Mesenchymal stem cell (in vitro differentiated cells and primary cell): ENCODE data around the gene SF3A2.

Experiments
- DNase-seq: peaks from one replicate; pipeline ENCODE4 v3.0.0-alpha.2; 2013
- H2AFZ ChIP-seq: one replicate; pipeline ENCODE4 v1.6.1; 2013; ENCODE audit warnings: low read depth, mild to moderate bottlenecking, control low read depth, inconsistent platforms, low read length, moderate library complexity
- H2AK5ac ChIP-seq: 2 replicates; pipeline ENCODE4 v1.6.1; 2013; ENCODE audit warnings: low read length, moderate library complexity, mild to moderate bottlenecking, inconsistent platforms; ENCODE audit not compliant: severe bottlenecking
- H2BK120ac ChIP-seq: one replicate; pipeline ENCODE4 v1.6.1; 2013; ENCODE audit warnings: low read depth, mild to moderate bottlenecking, inconsistent platforms, low read length, moderate library complexity
- H2BK12ac ChIP-seq, 2 experiments: one replicate each; pipeline ENCODE4 v1.6.1; 2013; ENCODE audit warnings: inconsistent platforms in 2 of 2, low read length in 2 of 2, mild to moderate bottlenecking in 2 of 2, moderate library complexity in 2 of 2, control low read depth in 1 of 2
- H2BK15ac ChIP-seq: one replicate; pipeline ENCODE4 v1.6.1; 2013; ENCODE audit warnings: mild to moderate bottlenecking, low read depth, inconsistent platforms; ENCODE audit not compliant: poor library complexity, severe bottlenecking
- H2BK5ac ChIP-seq: 2 replicates; pipeline ENCODE4 v1.6.1; 2013; ENCODE audit warnings: low read depth, mild to moderate bottlenecking, low read length, control low read depth, inconsistent platforms; ENCODE audit not compliant: poor library complexity, severe bottlenecking
- H3K14ac ChIP-seq, 2 experiments: one replicate each; pipeline ENCODE4 v1.6.1; 2013; ENCODE audit warnings: inconsistent platforms in 2 of 2, low read length in 2 of 2, control low read depth in 1 of 2, mild to moderate bottlenecking in 1 of 2, moderate library complexity in 1 of 2
- H3K18ac ChIP-seq, 2 experiments: one replicate each; pipeline ENCODE4 v1.6.1; 2013; ENCODE audit warnings: inconsistent platforms in 2 of 2, low read length in 2 of 2, control low read depth in 1 of 2, low read depth in 1 of 2, mild to moderate bottlenecking in 1 of 2
- H3K23ac ChIP-seq, 2 experiments: one replicate each; pipeline ENCODE4 v1.6.1; 2013; ENCODE audit warnings: inconsistent platforms in 2 of 2, low read length in 2 of 2, mild to moderate bottlenecking in 2 of 2, moderate library complexity in 2 of 2, control low read depth in 1 of 2
- H3K27ac ChIP-seq: 2 replicates; pipeline ENCODE4 v1.5.1; 2013; ENCODE audit warnings: mild to moderate bottlenecking, moderate library complexity, low read length, control low read depth, inconsistent platforms; ENCODE audit not compliant: poor library complexity, severe bottlenecking
- H3K27me3 ChIP-seq, 2 experiments: 2 replicates each; pipeline versions ENCODE4 v1.6.1 to v1.7.0; 2013; ENCODE audit warnings: low read length in 2 of 2, mild to moderate bottlenecking in 2 of 2, moderate library complexity in 2 of 2, control low read depth in 1 of 2, inconsistent platforms in 1 of 2; ENCODE audit not compliant: control insufficient read depth in 1 of 2, insufficient read depth in 1 of 2
- H3K36me3 ChIP-seq, 2 experiments: 2 replicates each; pipeline versions ENCODE4 v1.6.1 to v1.7.0; 2013; ENCODE audit warnings: low read length in 2 of 2, control low read depth in 1 of 2, inconsistent platforms in 1 of 2, low read depth in 1 of 2, mild to moderate bottlenecking in 1 of 2; ENCODE audit not compliant: insufficient read depth in 2 of 2, control insufficient read depth in 1 of 2
- H3K4ac ChIP-seq, 2 experiments: one replicate each; pipeline ENCODE4 v1.6.1; 2013; ENCODE audit warnings: inconsistent platforms in 2 of 2, low read length in 2 of 2, mild to moderate bottlenecking in 2 of 2, moderate library complexity in 2 of 2, control low read depth in 1 of 2, low read depth in 1 of 2
- H3K4me1 ChIP-seq: 2 replicates; pipeline ENCODE4 v1.6.1; 2013; ENCODE audit warnings: low read depth, low read length, control low read depth; ENCODE audit not compliant: control insufficient read depth, insufficient read depth
- H3K4me2 ChIP-seq: 2 replicates; pipeline ENCODE4 v1.6.1; 2013; ENCODE audit warnings: low read length, mild to moderate bottlenecking, inconsistent platforms; ENCODE audit not compliant: poor library complexity, severe bottlenecking
- H3K4me3 ChIP-seq, 2 experiments: 2 replicates each; pipeline versions ENCODE4 v1.5.1 to v1.7.0; 2013; ENCODE audit warnings: low read length in 2 of 2, mild to moderate bottlenecking in 2 of 2, control low read depth in 1 of 2, low read depth in 1 of 2; ENCODE audit not compliant: insufficient read depth in 1 of 2
- H3K79me1 ChIP-seq: replicated peaks from 2 replicates; pipeline ENCODE4 v1.6.1; 2013; ENCODE audit warnings: mild to moderate bottlenecking, control low read depth, low read length, inconsistent platforms; ENCODE audit not compliant: poor library complexity, severe bottlenecking
- H3K9ac ChIP-seq: 2 replicates; pipeline ENCODE4 v1.7.0; 2013; ENCODE audit warnings: mild to moderate bottlenecking, low read length, moderate library complexity
- H3K9me3 ChIP-seq: 2 replicates; pipeline ENCODE4 v1.7.0; 2013; ENCODE audit warnings: mild to moderate bottlenecking, low read length; ENCODE audit not compliant: control insufficient read depth
- H4K8ac ChIP-seq: one replicate; pipeline ENCODE4 v1.6.1; 2013; ENCODE audit warnings: inconsistent platforms, mild to moderate bottlenecking, low read length, moderate library complexity
- H4K91ac ChIP-seq: one replicate; pipeline ENCODE4 v1.6.1; 2013; ENCODE audit warnings: mild to moderate bottlenecking, low read length, inconsistent platforms
- WGBS: methylation state at CpG from one replicate; pipeline ENCODE4 v1.1.7; 2013; ENCODE audit warnings: mixed read lengths; 5-methylcytosine and 5-hydroxymethylcytosine counted together

Gene SF3A2

DNA sequence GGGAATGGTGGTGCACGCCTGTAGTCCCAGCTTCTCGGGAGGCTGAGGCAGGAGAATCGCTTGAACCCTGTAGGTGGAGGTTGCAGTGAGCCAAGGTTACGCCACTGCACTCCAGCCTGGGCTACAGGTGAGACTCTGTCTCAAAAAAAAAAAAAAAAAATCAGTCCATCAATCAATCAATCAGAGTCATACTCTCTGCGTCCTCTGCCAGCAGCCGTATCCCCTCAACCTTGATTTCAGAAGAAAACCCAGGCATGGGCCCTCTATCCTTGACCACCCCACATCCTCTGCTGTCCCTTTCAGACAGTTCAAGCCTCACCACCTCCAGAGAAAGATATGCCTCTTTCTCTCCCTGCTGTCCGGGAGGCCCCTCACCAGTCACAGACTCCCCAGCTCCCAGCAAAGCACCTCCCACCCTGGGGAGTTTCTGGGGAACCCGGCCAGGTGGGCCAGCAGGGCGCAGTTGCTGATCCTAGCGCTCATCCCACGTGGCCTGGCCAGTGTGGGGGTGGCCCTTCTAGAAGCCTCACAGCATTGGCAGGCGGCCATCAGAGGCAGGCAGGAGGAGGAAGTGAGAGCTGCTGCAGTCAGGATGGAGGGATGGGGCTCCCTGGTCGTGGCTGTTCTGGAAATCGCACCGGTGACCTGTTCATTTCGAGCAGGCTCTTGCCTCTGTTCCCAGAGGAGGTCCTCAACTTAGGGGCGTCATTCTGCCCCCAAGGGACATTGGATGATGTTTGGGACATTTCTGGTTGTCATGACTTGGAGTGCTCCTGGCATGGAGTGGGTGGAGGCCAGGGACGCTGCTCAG, 29.8 kb downstream of the SF3A2 start:
- Histone ChIP-seq H2BK12ac (peak overlapping the region in 1 of 2 experiments; percentile 1), H4K8ac (peak overlapping the region; percentile 93), H4K91ac (peak overlapping the region; percentile 74), H3K79me1 (peaks cover 5% of the 10 kb centered on the region), H2BK120ac (no peak overlapping the region), H3K27ac (no peak overlapping the region), H3K9ac (peak overlapping the region; percentile 57), H3K4me1 (peaks cover 15% of the 10 kb centered on the region), H2BK5ac (no peak overlapping the region), H3K4me2 (no peak overlapping the region), H3K9me3 (no peaks in the 10 kb centered on the region), H3K4ac (peak overlapping the region; percentile 40 to 61), H3K23ac (no peak overlapping the region), H3K36me3 (peaks cover 0 to 6% of the 10 kb centered on the region in 2 experiments), H3K4me3 (peak overlapping the region in 1 of 2 experiments; percentile 40), H3K14ac (no peak overlapping the region), H3K27me3 (no peaks in the 10 kb centered on the region), H2BK15ac (no peak overlapping the region), H2AK5ac (peak overlapping the region; percentile 26), H3K18ac (peak overlapping the region in 1 of 2 experiments; percentile 28), H2AFZ (peak overlapping the region; percentile 49)
- 78% methylated on average over 17 of the region's 18 CpGs for WGBS
- peak; percentile 52 for DNase-seq

DNA sequence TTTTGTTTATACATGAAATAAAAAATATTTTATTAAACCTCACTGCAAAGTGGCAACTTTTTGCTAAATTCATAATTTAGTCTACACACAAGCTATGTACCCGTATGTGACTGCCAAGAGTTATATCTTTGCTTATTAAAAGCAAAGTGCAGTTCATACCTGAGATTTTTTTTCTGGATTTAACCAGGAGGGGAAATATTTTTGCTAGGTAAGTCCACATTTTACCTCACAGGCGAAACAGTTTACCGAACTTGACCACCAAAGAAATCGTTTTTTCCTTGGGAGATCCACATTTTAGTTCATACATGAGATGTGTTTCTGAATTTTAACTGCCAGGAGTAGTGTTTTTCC, 31.8 kb downstream of the SF3A2 start:
- H3K18ac ChIP-seq, result no peak overlapping the region
- no peak overlapping the region for H2BK12ac ChIP-seq
- no peak overlapping the region for H3K23ac ChIP-seq
- no peaks in the 10 kb centered on the region for H3K27me3 ChIP-seq
- WGBS, result 100% methylated on average over 3 of the region's 4 CpGs
- no peak overlapping the region for H4K91ac ChIP-seq
- H3K27ac ChIP-seq, result no peak overlapping the region
- no peak overlapping the region for H2BK15ac ChIP-seq
- peak overlapping the region; percentile 80 for H3K9ac ChIP-seq
- peaks cover 5% of the 10 kb centered on the region for H3K79me1 ChIP-seq
- no peaks in the 10 kb centered on the region for H3K9me3 ChIP-seq
- no peak overlapping the region for H2AK5ac ChIP-seq
- H3K36me3 ChIP-seq, result peaks cover 17 to 24% of the 10 kb centered on the region in 2 experiments
- DNase-seq, result no peak
- H2BK5ac ChIP-seq, result no peak overlapping the region
- H3K14ac ChIP-seq, result no peak overlapping the region
- H3K4ac ChIP-seq, result no peak overlapping the region
- peaks cover 31% of the 10 kb centered on the region for H3K4me1 ChIP-seq
- H3K4me3 ChIP-seq, result peak overlapping the region in 1 of 2 experiments; percentile 80
- H2BK120ac ChIP-seq, result no peak overlapping the region
- no peak overlapping the region for H2AFZ ChIP-seq
- H3K4me2 ChIP-seq, result no peak overlapping the region
- H4K8ac ChIP-seq, result no peak overlapping the region

DNA sequence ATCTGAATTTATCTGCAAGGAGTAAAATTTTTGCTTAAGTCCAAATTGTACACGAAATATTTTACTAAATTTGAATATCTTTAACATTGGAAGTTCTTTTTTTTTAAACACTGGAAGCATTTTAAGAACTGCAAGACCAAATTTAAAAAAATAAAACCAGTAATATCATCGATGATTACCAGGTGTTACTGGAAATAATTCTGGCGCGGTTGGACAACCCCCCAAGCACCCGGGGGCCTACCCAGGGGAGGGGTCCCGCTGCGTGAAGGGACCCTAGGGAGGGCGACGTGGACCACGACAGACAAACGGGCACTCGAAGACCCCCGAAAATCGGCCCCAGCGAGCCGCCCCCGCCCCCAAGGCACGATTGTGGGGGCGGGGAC, 32.2 kb downstream of the SF3A2 start:
- Histone ChIP-seq H2AK5ac (no peak overlapping the region), H2AFZ (no peak overlapping the region), H2BK12ac (no peak overlapping the region), H2BK5ac (no peak overlapping the region), H3K4me3 (peak overlapping the region; percentile 80 to 85), H2BK120ac (peak overlapping the region; percentile 77), H3K79me1 (peaks cover 5% of the 10 kb centered on the region), H3K18ac (peak overlapping the region; percentile 14 to 88), H3K4me2 (peak overlapping the region; percentile 72), H4K8ac (peak overlapping the region; percentile 70), H3K4me1 (peaks cover 34% of the 10 kb centered on the region), H3K23ac (no peak overlapping the region), H3K4ac (peak overlapping the region; percentile 46 to 97), H3K9ac (peak overlapping the region; percentile 80), H4K91ac (no peak overlapping the region), H3K36me3 (peaks cover 18 to 28% of the 10 kb centered on the region in 2 experiments), H2BK15ac (no peak overlapping the region), H3K9me3 (no peaks in the 10 kb centered on the region), H3K27me3 (no peaks in the 10 kb centered on the region), H3K14ac (no peak overlapping the region), H3K27ac (peak overlapping the region; percentile 51)
- DNase-seq, result no peak
- WGBS, result 8% methylated on average over 13 of the region's 19 CpGs

DNA sequence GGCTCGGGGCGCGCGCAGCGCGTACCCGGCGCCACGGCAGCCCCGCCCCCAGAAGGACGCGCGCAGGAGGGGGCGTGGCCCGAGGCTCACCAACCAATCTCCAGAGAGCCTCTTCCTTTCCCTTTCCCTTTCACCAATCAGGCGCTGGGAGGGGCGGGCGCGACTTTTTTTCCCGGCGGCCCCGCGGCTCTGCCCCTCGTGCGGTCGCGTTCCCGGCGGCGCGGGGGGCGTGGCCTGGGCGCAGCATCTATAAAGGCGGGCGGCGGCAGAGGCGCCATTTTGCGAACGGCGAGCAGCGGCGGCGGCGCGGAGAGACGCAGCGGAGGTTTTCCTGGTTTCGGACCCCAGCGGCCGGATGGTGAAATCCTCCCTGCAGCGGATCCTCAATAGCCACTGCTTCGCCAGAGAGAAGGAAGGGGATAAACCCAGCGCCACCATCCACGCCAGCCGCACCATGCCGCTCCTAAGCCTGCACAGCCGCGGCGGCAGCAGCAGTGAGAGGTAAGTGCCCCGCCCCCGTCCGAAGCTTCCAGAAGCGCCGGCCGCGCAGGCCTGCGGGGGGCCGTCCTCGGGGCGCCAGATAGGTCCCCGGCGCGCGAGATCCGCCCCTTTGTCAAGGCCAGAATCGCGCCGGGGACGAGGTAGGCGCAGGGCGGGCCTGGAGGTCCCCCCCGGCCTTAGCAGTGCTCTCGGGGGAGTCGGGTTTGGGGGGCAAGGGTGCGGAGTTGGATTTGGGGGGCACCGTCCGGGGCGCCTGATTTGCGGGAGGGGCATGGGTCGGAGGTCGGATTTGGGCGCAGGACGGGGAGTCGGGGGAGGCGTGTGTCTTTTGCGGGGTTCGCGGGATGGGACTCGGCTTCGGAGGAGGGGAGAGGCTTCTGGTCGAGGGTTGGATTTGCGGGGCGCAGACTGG, 32.9 kb downstream of the SF3A2 start:
- Histone ChIP-seq H3K14ac (peak overlapping the region; percentile 97), H4K8ac (no peak overlapping the region), H3K4ac (peak overlapping the region; percentile 35 to 92), H3K4me3 (peak overlapping the region; percentile 92 to 95), H2BK12ac (peak overlapping the region in 1 of 2 experiments; percentile 68), H3K9me3 (no peaks in the 10 kb centered on the region), H3K27me3 (no peaks in the 10 kb centered on the region), H3K4me1 (peaks cover 40% of the 10 kb centered on the region), H3K27ac (peak overlapping the region; percentile 67), H3K36me3 (peaks cover 24 to 35% of the 10 kb centered on the region in 2 experiments), H2BK5ac (peak overlapping the region; percentile 80), H3K9ac (peak overlapping the region; percentile 96), H3K79me1 (peaks cover 5% of the 10 kb centered on the region), H2AK5ac (no peak overlapping the region), H4K91ac (peak overlapping the region; percentile 70), H3K18ac (peak overlapping the region; percentile 85 to 94), H3K4me2 (peak overlapping the region; percentile 63), H2BK15ac (no peak overlapping the region), H2BK120ac (peak overlapping the region; percentile 71), H3K23ac (peak overlapping the region in 1 of 2 experiments; percentile 100), H2AFZ (no peak overlapping the region)
- WGBS, result under 1% methylated on average over 87 of the region's 103 CpGs
- peak; percentile 96 for DNase-seq
